DND-41 (cell line): ENCODE results near the gene SIAH1.

ENCODE experiments used
- CTCF ChIP-seq: IDR thresholded peaks from 2 replicates; pipeline ENCODE4 v1.5.1; 2012; ENCODE audit warnings: borderline replicate concordance, low read length, moderate library complexity, mild to moderate bottlenecking; ENCODE audit not compliant: poor library complexity, severe bottlenecking; ENCODE audit errors: extremely low read depth
- EZH2 ChIP-seq: IDR thresholded peaks from 3 replicates; pipeline ENCODE4 v1.6.1; 2012; ENCODE audit warnings: borderline replicate concordance, low read depth, mild to moderate bottlenecking, moderate library complexity, low read length, inconsistent platforms; ENCODE audit not compliant: severe bottlenecking

DNA sequence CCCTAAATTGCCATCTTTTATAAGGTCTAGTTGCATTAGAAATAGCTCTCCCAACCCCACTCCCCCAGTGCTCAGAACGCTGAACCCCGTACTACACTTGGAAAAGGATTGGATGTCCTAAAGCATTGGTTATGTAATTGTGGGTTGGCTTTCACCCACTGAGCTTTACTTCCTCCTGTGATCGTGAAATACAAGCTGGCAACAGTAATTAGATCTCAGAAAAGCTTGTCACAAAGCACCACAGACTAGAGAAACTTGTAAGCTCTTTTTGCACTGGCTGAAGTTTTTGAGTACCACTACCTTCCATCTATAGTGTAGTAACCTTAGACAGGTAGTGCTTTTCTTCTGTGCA, 54.4 kb downstream of the SIAH1 start:
- no peak for TF ChIP-seq CTCF
- no peak for TF ChIP-seq EZH2
